CD8-positive, alpha-beta memory T cell (primary cell): ENCODE data around the gene RPP40. TPM values are rescaled to one million over a fixed set of nuclear protein-coding genes. Genes with fewer than 3 reads are reported as not detected.
A peak's percentile ranks its signal among the peaks of the same experiment; 100 is the strongest.

Experiments used
- CTCF ChIA-PET: fragments of 350-600 bp; sonication (Branson Sonifier 250); formaldehyde crosslinking; loops from one replicate; lab custom pipeline; 2021; ENCODE audit warnings: antibody characterized with exemption; lab: Charles Lee
- POLR2A ChIA-PET: fragments of 350-600 bp; sonication (Branson Sonifier 250); formaldehyde crosslinking; loops from one replicate; lab custom pipeline; 2021; ENCODE audit warnings: antibody characterized with exemption; lab: Charles Lee
- DNase-seq, 5 donors: peaks; one replicate each; pipeline versions ENCODE4 v3.0.0 to v3.0.0-alpha.2; 2020 to 2022; ENCODE audit warnings: mixed read lengths in 1 of 5
- H3K27ac ChIP-seq: one replicate; pipeline ENCODE4 v1.7.0; 2013; ENCODE audit warnings: low read depth, mild to moderate bottlenecking, low read length, moderate library complexity
- H3K27me3 ChIP-seq: 2 replicates; pipeline ENCODE4 v1.7.0; 2013; ENCODE audit warnings: low read length, mild to moderate bottlenecking; ENCODE audit not compliant: insufficient read depth, poor library complexity, severe bottlenecking
- H3K36me3 ChIP-seq: 2 replicates; pipeline ENCODE4 v1.7.0; 2013; ENCODE audit warnings: mild to moderate bottlenecking, low read length, moderate library complexity; ENCODE audit not compliant: insufficient read depth
- H3K4me1 ChIP-seq: 2 replicates; pipeline ENCODE4 v1.7.0; 2013; ENCODE audit warnings: mild to moderate bottlenecking, low read length, moderate library complexity; ENCODE audit not compliant: insufficient read depth
- H3K4me3 ChIP-seq: 2 replicates; pipeline ENCODE4 v1.7.0; 2013; ENCODE audit warnings: mild to moderate bottlenecking, low read length
- H3K9me3 ChIP-seq: 2 replicates; pipeline ENCODE4 v1.7.0; 2013; ENCODE audit warnings: mild to moderate bottlenecking, low read length
- H3K27ac Mint-ChIP-seq, 8 donors: one replicate each; pipeline ENCODE4 v1.8.0; 2020 to 2021; ENCODE audit warnings: mixed read lengths in 8 of 8, mild to moderate bottlenecking in 6 of 8, inconsistent platforms in 3 of 8, moderate library complexity in 3 of 8
- H3K27me3 Mint-ChIP-seq, 2 donors: one replicate each; pipeline ENCODE4 v1.8.0; 2020 to 2021; ENCODE audit warnings: mixed read lengths in 2 of 2, mild to moderate bottlenecking in 1 of 2, moderate library complexity in 1 of 2
- H3K36me3 Mint-ChIP-seq, 3 donors: one replicate each; pipeline ENCODE4 v1.8.0; 2020 to 2021; ENCODE audit warnings: mixed read lengths in 3 of 3, inconsistent platforms in 1 of 3, mild to moderate bottlenecking in 1 of 3
- H3K4me1 Mint-ChIP-seq, 3 donors: one replicate each; pipeline ENCODE4 v1.8.0; 2020 to 2021; ENCODE audit warnings: mixed read lengths in 3 of 3, inconsistent platforms in 1 of 3, mild to moderate bottlenecking in 1 of 3
- H3K4me3 Mint-ChIP-seq, 7 donors: one replicate each; pipeline ENCODE4 v1.8.0; 2020 to 2021; ENCODE audit warnings: mixed read lengths in 7 of 7, mild to moderate bottlenecking in 6 of 7, moderate library complexity in 4 of 7, inconsistent platforms in 2 of 7
- H3K9me3 Mint-ChIP-seq, 5 donors: one replicate each; pipeline ENCODE4 v1.8.0; 2020 to 2022; ENCODE audit warnings: mixed read lengths in 5 of 5, mild to moderate bottlenecking in 3 of 5, moderate library complexity in 2 of 5, inconsistent platforms in 1 of 5
- polyA plus RNA-seq: library from polyadenylated mRNA; unstranded; fragments of 300-500 nt; fragmentation: Illumina TruSeq; gene quantifications from one replicate; pipeline ENCODE4 v1.2.3, GENCODE V29; 2021
- total RNA-seq, 2 experiments: library from RNA; stranded (reverse); gene quantifications; one replicate each; pipeline ENCODE4 v1.2.3, GENCODE V29; 2021

RPP40 gene
- total and polyA plus RNA-seq, 3 experiments from 2014 or later: 11.0 to 23.2 (median 20.6) TPM

GRCh38 chr6:5029609-5030008 is 25.8 kb upstream of the RPP40 start:
- peaks cover 11 to 13% (median 11%) of the 10 kb centered on the region in 3 donors for H3K4me1 Mint-ChIP-seq
- no peak overlapping the region for H3K4me3 Mint-ChIP-seq
- Histone ChIP-seq H3K4me1 (no peaks in the 10 kb centered on the region), H3K4me3 (no peak overlapping the region), H3K9me3 (no peaks in the 10 kb centered on the region), H3K36me3 (no peaks in the 10 kb centered on the region), H3K27me3 (no peaks in the 10 kb centered on the region), H3K27ac (no peak overlapping the region)
- peaks cover 0 to 4% (median 0%) of the 10 kb centered on the region in 3 donors for H3K36me3 Mint-ChIP-seq
- DNase-seq: no peak
- H3K27me3 Mint-ChIP-seq: peaks cover 5 to 9% of the 10 kb centered on the region in 2 donors
- H3K27ac Mint-ChIP-seq: peak overlapping the region in 1 of 8 donors; percentile 10
- POLR2A ChIA-PET: no interaction called here
- CTCF ChIA-PET: interaction anchor here (1.6 kb wide), 1 partner anchor 9 kb away, joined by 6 read pairs; no protein-coding TSS in a partner anchor
- peaks cover 0 to 2% (median 0%) of the 10 kb centered on the region in 5 donors for H3K9me3 Mint-ChIP-seq

- H3K27me3 Mint-ChIP-seq: peaks cover 5 to 9% of the 10 kb centered on the region in 2 donors
- Histone ChIP-seq H3K9me3 (no peaks in the 10 kb centered on the region), H3K4me1 (no peaks in the 10 kb centered on the region), H3K27me3 (no peaks in the 10 kb centered on the region), H3K27ac (no peak overlapping the region), H3K36me3 (no peaks in the 10 kb centered on the region), H3K4me3 (no peak overlapping the region)
- peaks cover 11 to 12% (median 11%) of the 10 kb centered on the region in 3 donors for H3K4me1 Mint-ChIP-seq
- no peak for DNase-seq
- H3K27ac Mint-ChIP-seq: peak overlapping the region in 1 of 8 donors; percentile 18
- peaks cover 0 to 4% (median 0%) of the 10 kb centered on the region in 3 donors for H3K36me3 Mint-ChIP-seq
- no peak overlapping the region for H3K4me3 Mint-ChIP-seq
- POLR2A ChIA-PET: no interaction called here
- H3K9me3 Mint-ChIP-seq: no peaks in the 10 kb centered on the region
- CTCF ChIA-PET: interaction anchor here (1.6 kb wide), 1 partner anchor 8 kb away, joined by 6 read pairs; no protein-coding TSS in a partner anchor
Observed at GRCh38 chr6:5028921-5029320, 25.1 kb upstream of the RPP40 start.

- ChIA-PET CTCF (no interaction called here), POLR2A (no interaction called here)
- H3K27ac ChIP-seq: no peak overlapping the region
- Mint-ChIP-seq H3K27me3 (peaks cover 3 to 9% of the 10 kb centered on the region in 2 donors), H3K27ac (no peak overlapping the region), H3K36me3 (peaks cover 0 to 4% (median 0%) of the 10 kb centered on the region in 3 donors), H3K9me3 (no peaks in the 10 kb centered on the region), H3K4me3 (no peak overlapping the region), H3K4me1 (peaks cover 11 to 12% (median 11%) of the 10 kb centered on the region in 3 donors)
- no peaks in the 10 kb centered on the region for H3K36me3 ChIP-seq
- no peak for DNase-seq
- H3K27me3 ChIP-seq: no peaks in the 10 kb centered on the region
- H3K4me3 ChIP-seq: no peak overlapping the region
- H3K4me1 ChIP-seq: no peaks in the 10 kb centered on the region
- no peaks in the 10 kb centered on the region for H3K9me3 ChIP-seq
Observed at GRCh38 chr6:5028301-5028700, 24.5 kb upstream of the RPP40 start.

GRCh38 chr6:5025911-5026819 is 22.3 kb upstream of the RPP40 start:
- POLR2A ChIA-PET: no interaction called here
- H3K36me3 Mint-ChIP-seq: peaks cover 3 to 10% (median 5%) of the 10 kb centered on the region in 3 donors
- peak overlapping the region in 1 of 8 donors; percentile 68 for H3K27ac Mint-ChIP-seq
- Histone ChIP-seq H3K36me3 (no peaks in the 10 kb centered on the region), H3K4me1 (no peaks in the 10 kb centered on the region), H3K27me3 (no peaks in the 10 kb centered on the region), H3K27ac (no peak overlapping the region), H3K4me3 (no peak overlapping the region), H3K9me3 (no peaks in the 10 kb centered on the region)
- DNase-seq: no peak
- no peaks in the 10 kb centered on the region for H3K9me3 Mint-ChIP-seq
- peaks cover 11 to 12% (median 11%) of the 10 kb centered on the region in 3 donors for H3K4me1 Mint-ChIP-seq
- H3K4me3 Mint-ChIP-seq: peak overlapping the region in 6 of 7 donors; percentile 11 to 70 (median 49)
- CTCF ChIA-PET: no interaction called here
- H3K27me3 Mint-ChIP-seq: peaks cover 3 to 9% of the 10 kb centered on the region in 2 donors

- CTCF ChIA-PET: no interaction called here
- H3K27ac ChIP-seq: no peak overlapping the region
- H3K4me3 ChIP-seq: no peak overlapping the region
- peaks cover 3 to 19% (median 7%) of the 10 kb centered on the region in 3 donors for H3K36me3 Mint-ChIP-seq
- no peak overlapping the region for H3K4me3 Mint-ChIP-seq
- H3K27me3 ChIP-seq: no peaks in the 10 kb centered on the region
- POLR2A ChIA-PET: no interaction called here
- no peaks in the 10 kb centered on the region for H3K36me3 ChIP-seq
- no peaks in the 10 kb centered on the region for H3K9me3 ChIP-seq
- no peak for DNase-seq
- peaks cover 4 to 6% (median 5%) of the 10 kb centered on the region in 3 donors for H3K4me1 Mint-ChIP-seq
- H3K9me3 Mint-ChIP-seq: peaks cover 0 to 3% (median 0%) of the 10 kb centered on the region in 5 donors
- no peak overlapping the region for H3K27ac Mint-ChIP-seq
- H3K27me3 Mint-ChIP-seq: peaks cover 3 to 9% of the 10 kb centered on the region in 2 donors
- no peaks in the 10 kb centered on the region for H3K4me1 ChIP-seq
Observed at GRCh38 chr6:5023923-5024322, 20.1 kb upstream of the RPP40 start.

GRCh38 chr6:5020142-5020541 is 16.3 kb upstream of the RPP40 start:
- no peak overlapping the region for H3K4me3 ChIP-seq
- ChIA-PET CTCF (interaction anchor here (2.5 kb wide), 1 partner anchor 10 kb away, joined by 6 read pairs; no protein-coding TSS in a partner anchor), POLR2A (no interaction called here)

GRCh38 chr6:5014072-5014561 is 10.3 kb upstream of the RPP40 start:
- H3K36me3 Mint-ChIP-seq: peaks cover 0 to 33% (median 3%) of the 10 kb centered on the region in 3 donors
- Histone ChIP-seq H3K4me3 (no peak overlapping the region), H3K4me1 (no peaks in the 10 kb centered on the region), H3K9me3 (no peaks in the 10 kb centered on the region), H3K27ac (no peak overlapping the region), H3K36me3 (no peaks in the 10 kb centered on the region), H3K27me3 (no peaks in the 10 kb centered on the region)
- ChIA-PET POLR2A (no interaction called here), CTCF (interaction anchor here (1.3 kb wide), 1 partner anchor 10 kb away, joined by 5 read pairs; the partner anchor contains the start of gene RPP40)
- H3K27ac Mint-ChIP-seq: no peak overlapping the region
- peaks cover 4% of the 10 kb centered on the region in 2 donors for H3K27me3 Mint-ChIP-seq
- H3K9me3 Mint-ChIP-seq: peaks cover 0 to 16% (median 5%) of the 10 kb centered on the region in 5 donors
- H3K4me3 Mint-ChIP-seq: no peak overlapping the region
- no peak for DNase-seq
- no peaks in the 10 kb centered on the region for H3K4me1 Mint-ChIP-seq

More at GRCh38 chr6:5020142-5020541, 16.3 kb upstream of the RPP40 start:
- Mint-ChIP-seq H3K4me1 (no peaks in the 10 kb centered on the region), H3K27ac (no peak overlapping the region), H3K27me3 (peaks cover 1 to 4% of the 10 kb centered on the region in 2 donors), H3K4me3 (no peak overlapping the region), H3K9me3 (peaks cover 0 to 11% (median 5%) of the 10 kb centered on the region in 5 donors), H3K36me3 (peaks cover 3 to 36% (median 7%) of the 10 kb centered on the region in 3 donors)
- no peaks in the 10 kb centered on the region for H3K27me3 ChIP-seq
- H3K9me3 ChIP-seq: no peaks in the 10 kb centered on the region
- H3K36me3 ChIP-seq: no peaks in the 10 kb centered on the region
- DNase-seq: no peak
- H3K4me1 ChIP-seq: no peaks in the 10 kb centered on the region
- H3K27ac ChIP-seq: no peak overlapping the region

GRCh38 chr6:5012519-5012918 is 8.7 kb upstream of the RPP40 start:
- no peak overlapping the region for H3K4me3 ChIP-seq
- Mint-ChIP-seq H3K36me3 (peaks cover 0 to 24% (median 2%) of the 10 kb centered on the region in 3 donors), H3K4me3 (no peak overlapping the region), H3K27me3 (peaks cover 4 to 5% of the 10 kb centered on the region in 2 donors), H3K4me1 (no peaks in the 10 kb centered on the region), H3K9me3 (peaks cover 0 to 11% (median 2%) of the 10 kb centered on the region in 5 donors), H3K27ac (no peak overlapping the region)
- H3K27me3 ChIP-seq: no peaks in the 10 kb centered on the region
- CTCF ChIA-PET: no interaction called here
- POLR2A ChIA-PET: no interaction called here
- no peaks in the 10 kb centered on the region for H3K9me3 ChIP-seq
- H3K36me3 ChIP-seq: no peaks in the 10 kb centered on the region
- no peak overlapping the region for H3K27ac ChIP-seq
- no peak for DNase-seq
- no peaks in the 10 kb centered on the region for H3K4me1 ChIP-seq
